Karpas-422 (cell line): Measurements from ENCODE around the gene ACACB. TPM values are rescaled to one million over a fixed set of nuclear protein-coding genes. Genes with fewer than 3 reads are reported as not detected.

Experiments used
- total RNA-seq: library from RNA; depleted of rRNA; stranded (reverse); fragments of >200 nt; shearing (Covaris generic); gene quantifications from 2 replicates; pipeline ENCODE4 v1.2.3, GENCODE V29; 2014; ENCODE audit warnings: low replicate concordance; rRNA removed

ACACB gene
- total RNA-seq, 1 experiment from 2014 or later: 6.5 TPM

Other genes starting within 250 kb of the ACACB start
- not detected in 2 replicates for gene DAO, start 236.5 kb upstream of the ACACB start, total RNA-seq
- gene SVOP, start 95.5 kb upstream of the ACACB start, total RNA-seq: 0.04 TPM in 1 of 2 replicates, not detected in the other
- gene USP30, start 64.0 kb upstream of the ACACB start, total RNA-seq: 19.3 and 23.7 TPM in 2 replicates
- 30.6 and 47.7 TPM in 2 replicates for gene ALKBH2, start 23.1 kb upstream of the ACACB start, total RNA-seq
- gene UNG, start 19.0 kb upstream of the ACACB start, total RNA-seq: 28.8 and 31.6 TPM in 2 replicates
- not detected in 2 replicates for gene FOXN4, start 192.7 kb downstream of the ACACB start, total RNA-seq
- gene MYO1H, start 231.3 kb downstream of the ACACB start, total RNA-seq: not detected in 2 replicates